ENCODE results near the gene TCF4. TPM values are rescaled to one million over a fixed set of nuclear protein-coding genes. Genes with fewer than 3 reads are reported as not detected.

Gene TCF4
- total RNA-seq, 1 donor from 2014 or later, result 56.8 TPM

DNA sequence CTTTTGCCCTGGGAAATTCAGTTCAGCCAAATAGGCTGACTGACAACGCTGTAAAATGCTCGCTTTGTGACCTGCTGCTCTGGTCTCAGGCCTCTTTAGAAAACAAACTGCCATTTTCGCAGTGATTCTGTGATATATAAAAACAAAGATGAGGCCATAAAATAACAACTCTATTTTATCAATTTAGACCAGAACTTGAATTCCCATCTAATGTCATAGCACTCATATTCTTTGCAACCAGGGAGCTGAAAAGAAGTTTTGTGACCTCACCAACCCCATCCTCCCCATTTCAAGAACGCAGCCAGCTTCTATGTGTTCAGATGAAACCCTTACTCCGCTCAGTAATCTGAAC lies 40.3 kb downstream of the TCF4 start:
- TF ChIP-seq, protein P1, sequence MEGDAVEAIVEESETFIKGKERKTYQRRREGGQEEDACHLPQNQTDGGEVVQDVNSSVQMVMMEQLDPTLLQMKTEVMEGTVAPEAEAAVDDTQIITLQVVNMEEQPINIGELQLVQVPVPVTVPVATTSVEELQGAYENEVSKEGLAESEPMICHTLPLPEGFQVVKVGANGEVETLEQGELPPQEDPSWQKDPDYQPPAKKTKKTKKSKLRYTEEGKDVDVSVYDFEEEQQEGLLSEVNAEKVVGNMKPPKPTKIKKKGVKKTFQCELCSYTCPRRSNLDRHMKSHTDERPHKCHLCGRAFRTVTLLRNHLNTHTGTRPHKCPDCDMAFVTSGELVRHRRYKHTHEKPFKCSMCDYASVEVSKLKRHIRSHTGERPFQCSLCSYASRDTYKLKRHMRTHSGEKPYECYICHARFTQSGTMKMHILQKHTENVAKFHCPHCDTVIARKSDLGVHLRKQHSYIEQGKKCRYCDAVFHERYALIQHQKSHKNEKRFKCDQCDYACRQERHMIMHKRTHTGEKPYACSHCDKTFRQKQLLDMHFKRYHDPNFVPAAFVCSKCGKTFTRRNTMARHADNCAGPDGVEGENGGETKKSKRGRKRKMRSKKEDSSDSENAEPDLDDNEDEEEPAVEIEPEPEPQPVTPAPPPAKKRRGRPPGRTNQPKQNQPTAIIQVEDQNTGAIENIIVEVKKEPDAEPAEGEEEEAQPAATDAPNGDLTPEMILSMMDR (IDR thresholded peaks at IDR 0.05; ENCODE audit: unreplicated experiment), result no peak
- H3K4me3 Mint-ChIP-seq (ENCODE audit: low read depth), result no peak overlapping the region
- no peaks in the 10 kb centered on the region for H3K27me3 Mint-ChIP-seq
- no peaks in the 10 kb centered on the region for H3K9me3 Mint-ChIP-seq (ENCODE audit: low read depth)
- no peak for DNase-seq (ENCODE audit: low spot score, unreplicated experiment)
- peaks cover 15% of the 10 kb centered on the region for H3K4me1 Mint-ChIP-seq (ENCODE audit: low read depth)
- peaks cover 5% of the 10 kb centered on the region for H3K36me3 Mint-ChIP-seq (ENCODE audit: insufficient read depth)
- H3K27ac Mint-ChIP-seq, result no peak overlapping the region

DNA sequence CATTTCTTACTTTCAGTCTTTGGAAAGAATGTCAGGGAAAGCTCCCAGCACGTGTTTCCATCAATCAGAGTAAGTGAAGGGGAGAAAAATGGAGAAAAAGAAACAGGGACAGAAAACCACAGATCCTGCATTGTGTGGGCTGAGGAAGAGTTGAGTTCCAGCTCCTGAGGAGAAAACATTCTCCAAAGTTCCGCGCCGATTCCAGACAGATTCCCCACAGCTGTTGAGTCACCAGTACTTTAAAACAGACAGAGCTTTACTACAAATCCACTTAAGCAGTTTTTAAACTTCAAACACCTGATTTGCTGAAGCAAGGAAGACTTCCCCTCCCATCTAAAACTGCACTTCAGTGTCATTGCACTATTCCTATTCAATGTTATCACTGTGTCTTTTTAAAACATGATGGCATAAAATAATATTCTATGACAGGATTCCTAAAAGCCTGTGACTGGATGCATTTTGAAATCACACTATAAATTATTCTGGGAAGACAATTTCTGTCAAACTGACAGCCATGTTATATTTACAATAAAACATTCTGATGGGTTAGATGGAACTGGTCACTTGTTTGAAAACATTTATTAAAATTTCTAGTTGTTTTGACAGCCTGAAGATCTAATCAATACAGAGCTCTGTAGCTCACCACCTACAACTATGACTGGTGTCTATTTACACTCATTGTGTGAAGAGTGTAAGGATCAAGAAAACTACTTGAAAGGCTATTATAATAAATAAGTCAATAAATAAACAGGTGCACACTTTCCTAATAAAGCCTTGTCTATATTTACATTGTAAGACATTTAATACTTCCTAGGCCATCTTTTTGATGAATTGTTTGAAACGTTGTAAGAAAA lies 40.9 kb downstream of the TCF4 start:
- H3K4me1 Mint-ChIP-seq (ENCODE audit: low read depth), result peaks cover 15% of the 10 kb centered on the region
- H3K9me3 Mint-ChIP-seq (ENCODE audit: low read depth), result no peaks in the 10 kb centered on the region
- no peaks in the 10 kb centered on the region for H3K27me3 Mint-ChIP-seq
- no peak overlapping the region for H3K4me3 Mint-ChIP-seq (ENCODE audit: low read depth)
- no peak overlapping the region for H3K27ac Mint-ChIP-seq
- no peak for DNase-seq (ENCODE audit: low spot score, unreplicated experiment)
- TF ChIP-seq, protein P1 (IDR thresholded peaks at IDR 0.05; ENCODE audit: unreplicated experiment), result no peak
- H3K36me3 Mint-ChIP-seq (ENCODE audit: insufficient read depth), result peaks cover 5% of the 10 kb centered on the region

DNA sequence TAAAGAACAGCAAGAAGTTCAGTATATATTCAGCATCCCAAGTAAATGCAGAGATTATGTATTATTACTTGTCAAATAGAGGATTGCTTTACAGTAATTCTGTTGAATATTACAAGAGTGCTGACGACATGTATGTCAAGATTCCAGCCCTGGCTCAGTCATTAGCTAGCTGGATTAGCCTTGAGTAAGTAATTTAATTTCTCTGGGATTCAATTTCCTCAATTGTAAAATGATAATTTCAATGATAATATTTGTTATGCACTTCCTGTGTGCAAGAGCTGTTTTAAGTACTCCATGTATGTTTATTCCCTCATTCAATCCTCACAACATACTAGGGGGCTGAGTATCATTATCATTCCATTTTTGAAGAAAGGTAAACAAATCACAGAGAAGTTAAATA lies 44.0 kb downstream of the TCF4 start:
- Mint-ChIP-seq H3K27me3 (no peaks in the 10 kb centered on the region), H3K4me3 (ENCODE audit: low read depth) (no peak overlapping the region), H3K4me1 (ENCODE audit: low read depth) (peaks cover 15% of the 10 kb centered on the region), H3K27ac (no peak overlapping the region), H3K9me3 (ENCODE audit: low read depth) (peaks cover 3% of the 10 kb centered on the region), H3K36me3 (ENCODE audit: insufficient read depth) (no peaks in the 10 kb centered on the region)
- TF ChIP-seq, protein P1 (IDR thresholded peaks at IDR 0.05; ENCODE audit: unreplicated experiment), result no peak
- DNase-seq (ENCODE audit: low spot score, unreplicated experiment), result no peak

DNA sequence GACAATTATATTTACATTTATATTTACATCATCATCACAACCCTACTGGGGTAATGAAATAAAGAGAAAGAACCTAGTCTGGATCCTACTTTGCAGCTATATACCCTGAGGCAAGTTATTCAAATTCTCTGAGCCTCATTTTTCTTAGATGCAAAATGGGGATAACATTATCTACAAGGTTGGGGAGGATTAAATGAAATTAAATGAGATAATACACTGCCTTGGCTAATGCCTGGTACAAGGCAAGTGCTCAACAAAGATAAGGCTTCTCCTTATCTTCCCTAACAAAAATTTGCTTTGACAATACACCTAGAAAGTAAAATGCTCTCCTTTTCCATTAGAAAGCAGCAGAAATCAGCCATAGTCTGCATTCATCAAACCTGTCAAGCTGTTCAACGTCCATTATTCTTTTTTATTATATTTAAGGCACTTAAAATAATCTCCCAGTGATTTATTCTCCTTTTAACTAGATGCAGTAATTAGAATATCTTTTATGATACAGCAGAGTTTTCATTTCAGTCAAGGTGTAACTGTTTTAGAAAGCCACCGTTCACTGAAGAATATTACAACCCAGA lies 44.8 kb downstream of the TCF4 start:
- DNase-seq (ENCODE audit: low spot score, unreplicated experiment), result no peak
- H3K4me3 Mint-ChIP-seq (ENCODE audit: low read depth), result no peak overlapping the region
- no peaks in the 10 kb centered on the region for H3K36me3 Mint-ChIP-seq (ENCODE audit: insufficient read depth)
- H3K27me3 Mint-ChIP-seq, result no peaks in the 10 kb centered on the region
- no peak overlapping the region for H3K27ac Mint-ChIP-seq
- TF ChIP-seq, protein P1 (IDR thresholded peaks at IDR 0.05; ENCODE audit: unreplicated experiment), result no peak
- peaks cover 3% of the 10 kb centered on the region for H3K9me3 Mint-ChIP-seq (ENCODE audit: low read depth)
- peaks cover 13% of the 10 kb centered on the region for H3K4me1 Mint-ChIP-seq (ENCODE audit: low read depth)

DNA sequence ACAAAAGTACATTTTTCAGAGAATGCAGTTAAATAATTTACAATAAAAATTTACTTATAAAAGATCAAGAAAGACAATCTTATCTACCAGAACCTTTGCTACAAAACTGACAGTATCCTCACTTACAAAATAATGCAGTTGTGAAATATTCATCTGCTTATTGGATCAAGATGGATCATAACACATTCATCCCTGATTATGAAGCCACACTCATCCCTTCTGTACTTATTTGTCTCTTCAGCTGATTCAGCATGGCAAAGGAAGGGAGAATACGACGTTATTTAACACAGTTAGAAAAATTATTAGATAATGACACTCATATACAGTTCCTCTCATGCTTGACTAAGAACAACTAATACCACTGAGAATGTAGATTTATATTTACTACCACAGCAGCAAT lies 46.4 kb downstream of the TCF4 start:
- TF ChIP-seq, protein P1 (IDR thresholded peaks at IDR 0.05; ENCODE audit: unreplicated experiment), result no peak
- Mint-ChIP-seq H3K4me3 (ENCODE audit: low read depth) (no peak overlapping the region), H3K9me3 (ENCODE audit: low read depth) (peaks cover 3% of the 10 kb centered on the region), H3K27ac (no peak overlapping the region), H3K27me3 (no peaks in the 10 kb centered on the region), H3K36me3 (ENCODE audit: insufficient read depth) (no peaks in the 10 kb centered on the region), H3K4me1 (ENCODE audit: low read depth) (peaks cover 3% of the 10 kb centered on the region)
- DNase-seq (ENCODE audit: low spot score, unreplicated experiment), result no peak
